ENCODE measurements around the gene PWP2.

Gene PWP2

DNA sequence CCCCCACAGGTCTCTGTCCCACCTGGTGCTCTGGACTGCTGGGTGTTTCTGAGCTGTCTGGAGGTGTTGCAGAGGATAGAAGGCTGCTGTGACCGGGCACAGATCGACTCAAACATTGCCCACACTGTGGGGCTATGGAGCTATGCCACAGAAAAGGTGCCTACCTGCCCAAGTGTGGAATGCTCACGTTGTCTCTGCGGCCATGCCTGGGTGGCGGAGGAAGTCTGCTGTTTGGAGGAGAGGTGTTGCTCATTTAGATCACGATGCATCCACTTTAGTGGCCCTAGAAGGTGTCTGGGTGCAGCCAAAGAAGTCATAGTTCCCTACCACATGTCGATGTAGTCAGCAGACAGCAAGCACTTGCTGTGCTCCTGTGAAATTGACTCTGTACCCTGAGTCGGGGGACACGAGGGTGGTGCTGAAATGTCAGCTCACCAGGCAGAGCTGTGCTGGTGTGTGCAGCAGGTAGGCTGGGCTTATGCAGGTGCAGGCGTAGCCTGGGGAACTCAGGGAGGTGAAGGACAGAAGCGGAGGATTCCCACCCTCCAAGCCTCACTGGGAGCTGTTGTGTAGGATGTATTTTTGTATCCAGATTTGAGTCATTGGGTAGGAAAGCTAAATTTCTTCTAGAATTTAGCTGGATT, 32.8 kb upstream of the PWP2 start:
- no peaks in the 10 kb centered on the region for H4K20me1 ChIP-seq (ENCODE audit: control insufficient read depth, insufficient read depth, low read depth, low read length)
- no peaks in the 10 kb centered on the region for H3K9me3 ChIP-seq (ENCODE audit: control insufficient read depth, insufficient read depth, low read length)
- TF ChIP-seq EZH2phosphoT487 (IDR thresholded peaks at IDR 0.05; ENCODE audit: borderline replicate concordance, low read length), result no peak
- TF ChIP-seq, protein P1, sequence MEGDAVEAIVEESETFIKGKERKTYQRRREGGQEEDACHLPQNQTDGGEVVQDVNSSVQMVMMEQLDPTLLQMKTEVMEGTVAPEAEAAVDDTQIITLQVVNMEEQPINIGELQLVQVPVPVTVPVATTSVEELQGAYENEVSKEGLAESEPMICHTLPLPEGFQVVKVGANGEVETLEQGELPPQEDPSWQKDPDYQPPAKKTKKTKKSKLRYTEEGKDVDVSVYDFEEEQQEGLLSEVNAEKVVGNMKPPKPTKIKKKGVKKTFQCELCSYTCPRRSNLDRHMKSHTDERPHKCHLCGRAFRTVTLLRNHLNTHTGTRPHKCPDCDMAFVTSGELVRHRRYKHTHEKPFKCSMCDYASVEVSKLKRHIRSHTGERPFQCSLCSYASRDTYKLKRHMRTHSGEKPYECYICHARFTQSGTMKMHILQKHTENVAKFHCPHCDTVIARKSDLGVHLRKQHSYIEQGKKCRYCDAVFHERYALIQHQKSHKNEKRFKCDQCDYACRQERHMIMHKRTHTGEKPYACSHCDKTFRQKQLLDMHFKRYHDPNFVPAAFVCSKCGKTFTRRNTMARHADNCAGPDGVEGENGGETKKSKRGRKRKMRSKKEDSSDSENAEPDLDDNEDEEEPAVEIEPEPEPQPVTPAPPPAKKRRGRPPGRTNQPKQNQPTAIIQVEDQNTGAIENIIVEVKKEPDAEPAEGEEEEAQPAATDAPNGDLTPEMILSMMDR (IDR thresholded peaks at IDR 0.05; ENCODE audit: low read depth, low read length, poor library complexity, severe bottlenecking), result no peak
- no peak overlapping the region for H3K27ac ChIP-seq (ENCODE audit: low read depth, low read length)
- peaks cover 81% of the 10 kb centered on the region for H3K36me3 ChIP-seq (ENCODE audit: control insufficient read depth, low read length)
- H3K9me2 ChIP-seq (replicated peaks; ENCODE audit: control insufficient read depth, low read length), result no peaks in the 10 kb centered on the region
- H3K4me3 ChIP-seq (ENCODE audit: low read length), result no peak overlapping the region
- H3K4me2 ChIP-seq (ENCODE audit: low read length), result no peak overlapping the region
- no peaks in the 10 kb centered on the region for H3K79me2 ChIP-seq (ENCODE audit: control insufficient read depth, low read length)
- H3F3A ChIP-seq (ENCODE audit: control insufficient read depth, insufficient read depth), result no peaks in the 10 kb centered on the region
- no peaks in the 10 kb centered on the region for H3K27me3 ChIP-seq (ENCODE audit: control insufficient read depth, low read length)
- H3K4me1 ChIP-seq (ENCODE audit: control insufficient read depth, low read length), result no peaks in the 10 kb centered on the region

DNA sequence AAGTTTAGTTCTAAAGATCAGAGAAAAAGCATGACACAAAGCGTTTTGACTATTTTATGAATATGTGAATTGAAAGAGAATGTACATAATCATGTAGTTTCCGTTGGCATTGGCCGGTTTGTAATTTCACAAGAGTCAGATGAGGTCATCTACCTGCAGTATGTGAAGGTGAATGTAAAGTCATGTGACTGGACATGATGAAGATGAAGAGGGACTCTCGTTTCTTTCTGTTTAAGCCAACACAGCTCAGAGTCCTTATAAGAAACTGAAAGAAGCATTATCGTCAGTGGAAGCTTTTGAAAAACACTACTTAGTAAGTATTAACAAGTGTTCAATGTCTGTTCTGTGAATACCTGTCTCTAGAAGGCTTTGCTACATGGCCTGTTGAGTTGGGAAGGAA, 30.9 kb upstream of the PWP2 start:
- H3K4me3 ChIP-seq (ENCODE audit: low read length), result no peak overlapping the region
- no peak overlapping the region for H3K4me2 ChIP-seq (ENCODE audit: low read length)
- no peaks in the 10 kb centered on the region for H3K4me1 ChIP-seq (ENCODE audit: control insufficient read depth, low read length)
- no peaks in the 10 kb centered on the region for H3K9me3 ChIP-seq (ENCODE audit: control insufficient read depth, insufficient read depth, low read length)
- H4K20me1 ChIP-seq (ENCODE audit: control insufficient read depth, insufficient read depth, low read depth, low read length), result no peaks in the 10 kb centered on the region
- no peaks in the 10 kb centered on the region for H3K9me2 ChIP-seq (replicated peaks; ENCODE audit: control insufficient read depth, low read length)
- no peaks in the 10 kb centered on the region for H3F3A ChIP-seq (ENCODE audit: control insufficient read depth, insufficient read depth)
- no peak for TF ChIP-seq EZH2phosphoT487 (IDR thresholded peaks at IDR 0.05; ENCODE audit: borderline replicate concordance, low read length)
- TF ChIP-seq, protein P1 (IDR thresholded peaks at IDR 0.05; ENCODE audit: low read depth, low read length, poor library complexity, severe bottlenecking), result no peak
- no peaks in the 10 kb centered on the region for H3K27me3 ChIP-seq (ENCODE audit: control insufficient read depth, low read length)
- H3K79me2 ChIP-seq (ENCODE audit: control insufficient read depth, low read length), result no peaks in the 10 kb centered on the region
- no peak overlapping the region for H3K27ac ChIP-seq (ENCODE audit: low read depth, low read length)
- peaks cover 81% of the 10 kb centered on the region for H3K36me3 ChIP-seq (ENCODE audit: control insufficient read depth, low read length)

DNA sequence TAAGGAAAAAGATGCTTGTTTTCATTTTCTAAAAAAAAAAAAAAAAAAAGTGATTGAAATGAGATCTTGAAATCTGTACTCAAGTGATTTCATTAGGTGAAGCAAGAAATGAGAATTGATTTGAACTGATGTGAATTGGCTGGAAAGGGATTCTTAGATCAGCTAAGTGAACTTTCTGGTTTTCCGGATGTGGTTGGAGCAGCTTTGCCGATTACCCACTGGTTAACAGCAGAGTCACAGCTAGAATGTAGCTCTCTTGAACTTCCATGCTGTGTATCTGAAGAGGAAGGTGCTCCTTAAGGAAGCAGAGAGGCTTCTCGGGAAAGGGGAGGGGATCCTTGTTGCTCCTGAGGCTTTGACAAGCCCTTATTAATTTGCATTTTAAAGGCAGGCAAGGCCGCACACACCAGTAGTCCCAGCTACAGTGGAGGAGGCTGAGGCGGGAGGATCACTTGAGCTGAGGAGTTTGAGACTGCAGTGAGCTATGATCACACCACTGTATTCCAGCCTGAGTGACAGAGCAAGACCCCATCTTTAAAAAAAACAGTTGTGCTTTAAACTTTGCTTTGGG, 28.7 kb upstream of the PWP2 start:
- H3K4me2 ChIP-seq (ENCODE audit: low read length), result no peak overlapping the region
- H3K9me2 ChIP-seq (replicated peaks; ENCODE audit: control insufficient read depth, low read length), result no peaks in the 10 kb centered on the region
- no peaks in the 10 kb centered on the region for H3K4me1 ChIP-seq (ENCODE audit: control insufficient read depth, low read length)
- H3F3A ChIP-seq (ENCODE audit: control insufficient read depth, insufficient read depth), result no peaks in the 10 kb centered on the region
- no peaks in the 10 kb centered on the region for H3K9me3 ChIP-seq (ENCODE audit: control insufficient read depth, insufficient read depth, low read length)
- H3K79me2 ChIP-seq (ENCODE audit: control insufficient read depth, low read length), result no peaks in the 10 kb centered on the region
- no peak overlapping the region for H3K4me3 ChIP-seq (ENCODE audit: low read length)
- H3K27me3 ChIP-seq (ENCODE audit: control insufficient read depth, low read length), result no peaks in the 10 kb centered on the region
- no peak overlapping the region for H3K27ac ChIP-seq (ENCODE audit: low read depth, low read length)
- no peaks in the 10 kb centered on the region for H4K20me1 ChIP-seq (ENCODE audit: control insufficient read depth, insufficient read depth, low read depth, low read length)
- peaks cover 86% of the 10 kb centered on the region for H3K36me3 ChIP-seq (ENCODE audit: control insufficient read depth, low read length)
- TF ChIP-seq, protein P1 (IDR thresholded peaks at IDR 0.05; ENCODE audit: low read depth, low read length, poor library complexity, severe bottlenecking), result no peak
- TF ChIP-seq EZH2phosphoT487 (IDR thresholded peaks at IDR 0.05; ENCODE audit: borderline replicate concordance, low read length), result no peak

Measured in DOHH2 (cell line).